Kidney epithelial cell (primary cell): ENCODE data around the gene TBCA. TPM values are rescaled to one million over a fixed set of nuclear protein-coding genes. Genes with fewer than 3 reads are reported as not detected.
"Not testable (repeated sequence)": the region's sequence is repeated elsewhere in the genome, so short reads cannot be mapped to it uniquely, and the experiment has no call there.

Experiments
- DNase-seq: peaks from one replicate; pipeline ENCODE4 v3.0.0-alpha.2; 2010; ENCODE audit warnings: low read depth
- H3K27me3 ChIP-seq: 2 replicates; pipeline ENCODE4 v1.6.0; 2011; ENCODE audit warnings: low read length; ENCODE audit not compliant: control insufficient read depth, insufficient read depth
- H3K36me3 ChIP-seq: 2 replicates; pipeline ENCODE4 v1.5.1; 2011; ENCODE audit warnings: low read length; ENCODE audit not compliant: control insufficient read depth, insufficient read depth
- H3K4me3 ChIP-seq: 2 replicates; pipeline ENCODE4 v1.5.1; 2011; ENCODE audit warnings: low read depth, mild to moderate bottlenecking, control low read depth, low read length
- CTCF ChIP-seq: IDR thresholded peaks from 2 replicates; pipeline ENCODE4 v1.5.1; 2011; ENCODE audit warnings: mild to moderate bottlenecking, moderate library complexity, low read length, control low read depth, inconsistent platforms; ENCODE audit not compliant: insufficient read depth, poor library complexity, severe bottlenecking
- total RNA-seq: library from RNA; depleted of rRNA; stranded (reverse); fragments of >200 nt; gene quantifications from 2 replicates; pipeline ENCODE4 v1.2.3, GENCODE V29; 2015

TBCA gene
- total RNA-seq, 1 donor from 2014 or later: 233 TPM

- Histone ChIP-seq H3K4me3 (no peak overlapping the region), H3K36me3 (no peaks in the 10 kb centered on the region), H3K27me3 (no peaks in the 10 kb centered on the region)
- no peak for TF ChIP-seq CTCF
- DNase-seq: no peak
These were observed 57.1 kb downstream of the TBCA start for GRCh38 chr5:77718934-77719610.

DNA sequence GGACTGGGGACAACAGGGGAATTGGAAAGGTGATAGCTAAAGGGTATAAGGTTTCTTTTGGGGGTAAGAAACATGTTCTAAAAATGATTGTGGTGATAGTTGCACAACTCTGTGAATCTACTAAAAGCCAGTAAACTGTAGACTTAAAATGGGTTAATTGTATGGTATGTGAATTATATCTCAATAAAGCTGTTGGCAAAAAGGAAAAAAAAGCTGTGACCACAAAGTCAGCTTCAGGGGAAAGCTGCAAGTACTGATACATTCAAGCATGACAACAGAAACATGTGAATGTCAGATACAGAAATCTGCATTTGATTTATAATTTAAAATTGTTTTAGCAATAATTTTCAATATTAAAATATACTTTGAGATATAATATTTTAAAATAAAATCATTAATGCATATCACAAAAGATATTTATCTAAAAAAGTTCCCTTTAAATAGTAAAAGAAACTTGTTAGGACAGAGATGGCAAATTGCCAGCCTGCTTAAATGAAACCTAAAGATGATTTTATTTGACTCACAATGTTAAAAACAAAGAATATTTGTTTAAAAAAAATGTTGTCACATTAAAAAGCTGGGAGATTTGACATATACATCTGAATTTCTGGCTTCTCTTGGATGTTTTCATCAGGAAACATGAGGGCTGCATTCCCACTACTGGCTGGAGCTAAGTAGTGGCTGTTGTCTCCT is 66.0 kb downstream of the TBCA start:
- TF ChIP-seq CTCF: no peak
- no peak for DNase-seq
- H3K36me3 ChIP-seq: peaks cover 1% of the 10 kb centered on the region
- H3K27me3 ChIP-seq: no peaks in the 10 kb centered on the region
- no peak overlapping the region for H3K4me3 ChIP-seq

DNA sequence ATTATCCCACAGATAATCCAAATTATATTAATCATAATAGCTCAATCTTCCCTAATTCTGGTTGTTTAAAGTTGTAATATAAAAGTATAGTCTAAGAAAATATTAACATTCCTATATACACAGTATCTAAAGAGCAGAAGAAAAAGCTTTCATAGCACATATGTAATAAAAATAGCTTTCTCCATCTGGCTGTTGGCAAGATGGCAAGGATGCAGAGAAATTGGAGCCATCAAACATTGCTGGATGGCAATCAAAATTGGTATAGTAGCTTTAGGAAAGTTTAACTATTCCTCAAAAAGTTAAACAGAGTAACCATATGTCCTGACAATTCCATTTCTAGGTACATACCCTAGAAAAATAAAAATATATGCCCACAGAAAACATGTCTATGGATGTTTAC is 66.8 kb downstream of the TBCA start:
- H3K4me3 ChIP-seq: no peak overlapping the region
- no peak for DNase-seq
- peaks cover 1% of the 10 kb centered on the region for H3K36me3 ChIP-seq
- H3K27me3 ChIP-seq: no peaks in the 10 kb centered on the region
- TF ChIP-seq CTCF: no peak

DNA sequence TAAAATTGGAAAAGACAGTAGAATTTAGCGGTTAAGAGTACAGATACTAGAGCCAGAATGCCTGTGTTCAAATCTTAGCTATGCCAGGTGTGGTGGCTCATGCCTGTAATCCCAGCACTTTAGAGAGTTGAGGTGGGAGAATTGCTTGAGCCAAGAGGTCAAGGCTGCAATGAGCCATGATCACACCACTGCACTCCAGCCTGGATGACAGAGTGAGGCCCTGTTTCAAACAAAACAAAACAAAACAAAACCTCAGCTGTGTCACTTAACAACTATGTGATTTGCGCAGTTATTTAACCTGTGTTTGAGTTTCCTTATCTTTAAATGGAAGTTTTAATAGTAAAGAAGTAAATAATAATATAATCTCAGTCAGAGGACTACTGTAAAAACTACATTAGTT is 68.3 kb downstream of the TBCA start:
- TF ChIP-seq CTCF: no peak
- Histone ChIP-seq H3K27me3 (no peaks in the 10 kb centered on the region), H3K4me3 (no peak overlapping the region), H3K36me3 (peaks cover 1% of the 10 kb centered on the region)
- peak; percentile 28 for DNase-seq

DNA sequence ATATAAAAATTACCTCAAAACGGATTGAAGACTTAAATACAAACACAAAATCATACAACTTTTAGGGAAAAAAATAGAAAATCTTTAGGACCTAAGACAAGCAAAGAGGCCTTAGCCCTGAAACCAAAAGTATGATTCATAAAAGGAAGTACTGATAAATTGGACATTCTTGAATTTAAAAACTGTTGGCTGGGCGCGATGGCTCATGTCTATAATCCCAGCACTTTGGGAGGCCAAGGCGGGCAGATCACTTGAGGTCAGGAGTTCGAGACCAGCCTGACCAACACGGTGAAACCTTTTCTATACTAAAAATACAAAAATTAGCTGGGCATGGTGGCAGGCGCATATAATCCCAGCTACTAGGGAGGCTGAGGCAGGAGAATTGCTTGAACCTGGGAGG is 76.6 kb downstream of the TBCA start:
- H3K27me3 ChIP-seq, DNase-seq, H3K36me3 ChIP-seq, H3K4me3 ChIP-seq: not testable (repeated sequence)

DNA sequence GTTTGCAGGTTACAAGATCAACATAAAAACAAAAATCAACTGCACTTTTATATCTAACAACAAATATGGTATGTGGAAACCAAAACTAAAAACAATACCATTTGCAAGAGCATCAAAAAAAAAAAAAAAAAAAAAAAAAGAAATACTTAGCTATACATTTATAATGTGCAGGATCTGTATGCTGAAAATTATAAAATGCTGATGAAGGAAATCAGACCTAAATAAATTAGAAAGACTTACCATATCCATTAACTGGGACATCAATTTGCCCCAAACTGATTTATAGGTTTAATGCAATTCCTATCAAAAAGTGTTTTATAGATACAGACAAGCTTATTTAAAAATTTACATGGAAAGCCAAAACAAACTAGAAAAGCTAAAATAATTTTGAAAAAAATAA is 77.2 kb downstream of the TBCA start:
- DNase-seq: no peak
- TF ChIP-seq CTCF: no peak
- Histone ChIP-seq H3K27me3 (no peaks in the 10 kb centered on the region), H3K36me3 (no peaks in the 10 kb centered on the region), H3K4me3 (no peak overlapping the region)
